Loucy (cell line): ENCODE data around the gene KIF21A.

Source experiments
- CTCF ChIP-seq: fragments of 200-600 bp; sonication (generic); conservative IDR thresholded peaks from 2 replicates; pipeline ENCODE4 v1.5.1; 2014; ENCODE audit warnings: mild to moderate bottlenecking, antibody characterized with exemption, low read length
- EZH2phosphoT487 ChIP-seq: fragments of 200-600 bp; IDR thresholded peaks from 2 replicates; pipeline ENCODE4 v1.6.1; 2018; ENCODE audit warnings: antibody characterized with exemption, mild to moderate bottlenecking, moderate library complexity, borderline replicate concordance

- TF ChIP-seq EZH2phosphoT487, result no peak
- TF ChIP-seq CTCF, result no peak
These were observed 150.7 kb downstream of the KIF21A start for GRCh38 chr12:39292125-39292630.
